Ovary (tissue), 3 donors: ENCODE measurements around the gene SLC44A1.

Experiments
- EP300 ChIP-seq: sonication (generic); formaldehyde crosslinking; IDR thresholded peaks from one replicate; pipeline ENCODE4 v1.6.1; 2017; ENCODE audit warnings: antibody characterized with exemption
- TF ChIP-seq, protein P1 (sequence below), 3 donors: fragments of 450-650 bp in 2 of 3; fragments of 200-600 bp in 1 of 3; IDR thresholded peaks; one replicate each; pipeline versions ENCODE4 v1.5.1 to v1.8.0; 2016 to 2022; ENCODE audit warnings: antibody characterized with exemption in 3 of 3, mild to moderate bottlenecking in 1 of 3
- donor health status: DM: no; HTN: no; CAD: no.

- TF ChIP-seq, protein P1, sequence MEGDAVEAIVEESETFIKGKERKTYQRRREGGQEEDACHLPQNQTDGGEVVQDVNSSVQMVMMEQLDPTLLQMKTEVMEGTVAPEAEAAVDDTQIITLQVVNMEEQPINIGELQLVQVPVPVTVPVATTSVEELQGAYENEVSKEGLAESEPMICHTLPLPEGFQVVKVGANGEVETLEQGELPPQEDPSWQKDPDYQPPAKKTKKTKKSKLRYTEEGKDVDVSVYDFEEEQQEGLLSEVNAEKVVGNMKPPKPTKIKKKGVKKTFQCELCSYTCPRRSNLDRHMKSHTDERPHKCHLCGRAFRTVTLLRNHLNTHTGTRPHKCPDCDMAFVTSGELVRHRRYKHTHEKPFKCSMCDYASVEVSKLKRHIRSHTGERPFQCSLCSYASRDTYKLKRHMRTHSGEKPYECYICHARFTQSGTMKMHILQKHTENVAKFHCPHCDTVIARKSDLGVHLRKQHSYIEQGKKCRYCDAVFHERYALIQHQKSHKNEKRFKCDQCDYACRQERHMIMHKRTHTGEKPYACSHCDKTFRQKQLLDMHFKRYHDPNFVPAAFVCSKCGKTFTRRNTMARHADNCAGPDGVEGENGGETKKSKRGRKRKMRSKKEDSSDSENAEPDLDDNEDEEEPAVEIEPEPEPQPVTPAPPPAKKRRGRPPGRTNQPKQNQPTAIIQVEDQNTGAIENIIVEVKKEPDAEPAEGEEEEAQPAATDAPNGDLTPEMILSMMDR (IDR thresholded peaks at IDR 0.05), result no peak
- TF ChIP-seq EP300, result no peak
Measured at GRCh38 chr9:105281926-105282325, 37.5 kb downstream of the SLC44A1 start.
